GM18907 (cell line): Measurements from ENCODE around the gene FAM219A.
"Not testable (repeated sequence)": the region's sequence is repeated elsewhere in the genome, so short reads cannot be mapped to it uniquely, and the experiment has no call there.

Experiments used
- ATAC-seq: cut with Tn5 transposase; IDR thresholded peaks from one replicate; pipeline ENCODE4 v1.9.1; 2021; ENCODE audit warnings: mild to moderate bottlenecking, moderate library complexity; ENCODE audit not compliant: unreplicated experiment

FAM219A gene

GRCh38 chr9:34363619-34364351 is 94.6 kb downstream of the FAM219A start:
- no peak for ATAC-seq

DNA sequence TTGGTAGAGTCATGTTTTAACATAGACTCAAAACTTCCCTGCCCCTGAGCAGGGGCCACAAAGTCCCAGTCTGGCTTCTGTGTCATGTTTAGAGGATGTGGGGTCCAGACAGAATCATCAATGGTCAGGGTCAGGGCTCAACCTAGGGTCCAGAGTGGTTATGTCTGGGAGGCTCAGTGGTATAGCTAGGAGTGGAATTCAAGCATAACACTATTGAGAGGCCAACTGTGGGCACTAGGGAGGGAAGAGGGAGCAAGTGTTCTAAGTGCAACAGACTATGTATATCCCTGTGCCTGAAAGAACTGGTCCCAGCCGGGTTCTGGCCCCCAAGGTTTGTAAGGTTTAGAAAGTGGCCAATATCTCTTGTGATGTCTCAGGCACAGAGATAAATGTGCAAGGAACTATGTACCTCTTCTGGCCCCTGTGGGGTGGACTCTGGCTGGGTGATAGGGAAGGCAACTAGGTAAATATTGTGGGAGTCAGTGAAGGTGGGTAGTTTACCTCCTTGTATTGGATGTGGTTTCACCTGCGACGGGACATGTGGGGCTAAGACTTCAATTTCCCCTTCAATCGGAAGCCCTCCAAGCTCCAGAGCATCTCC is 95.7 kb downstream of the FAM219A start:
- no peak for ATAC-seq

- ATAC-seq, result not testable (repeated sequence)
Measured at GRCh38 chr9:34352957-34353356, 105.4 kb downstream of the FAM219A start.

DNA sequence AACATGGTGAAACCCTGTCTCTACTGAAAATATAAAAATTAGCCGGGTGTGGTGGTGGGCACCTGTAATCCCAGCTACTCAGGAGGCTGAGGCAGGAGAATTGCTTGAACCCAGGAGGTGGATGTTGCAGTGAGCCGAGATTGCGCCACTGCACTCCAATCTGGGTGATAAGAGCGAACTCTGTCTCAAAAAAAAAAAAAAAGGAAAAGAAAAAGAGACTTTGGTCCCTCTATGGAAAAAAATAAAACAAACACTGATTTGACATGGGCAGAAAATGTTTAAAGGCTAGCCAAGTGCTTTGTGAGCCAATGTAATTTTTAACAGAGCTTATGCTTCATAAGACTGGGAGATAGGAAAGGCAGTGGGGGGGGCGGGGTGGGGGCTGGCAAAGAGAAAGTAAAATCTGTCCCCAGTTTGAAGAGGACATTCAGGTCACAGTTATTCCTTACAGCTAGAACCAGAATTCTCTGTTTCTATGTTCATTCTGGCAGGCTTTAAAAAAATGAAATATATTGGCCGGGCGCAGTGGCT is 106.2 kb downstream of the FAM219A start:
- ATAC-seq, result not testable (repeated sequence)

DNA sequence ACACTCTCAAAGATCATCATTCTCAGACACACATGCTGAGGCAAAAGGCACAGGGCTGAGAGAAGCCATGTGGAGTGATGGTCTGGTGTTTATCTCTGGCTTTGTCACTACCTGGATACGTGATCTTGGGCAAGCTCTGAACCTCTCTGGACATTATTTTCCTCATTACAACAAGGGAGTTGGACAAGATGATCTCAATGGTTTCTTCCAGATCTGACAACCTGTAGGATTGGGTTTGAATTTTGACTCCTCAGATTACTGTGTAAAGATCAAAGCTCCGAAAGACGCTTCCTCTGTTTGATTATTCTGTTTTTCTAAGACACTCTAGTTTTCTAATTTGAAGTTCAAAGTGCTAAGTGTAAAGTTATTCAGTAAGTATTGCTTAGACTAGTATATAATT is 109.0 kb downstream of the FAM219A start:
- ATAC-seq, result no peak
